GM18909 (cell line): ENCODE measurements around the gene FBXW7.

Experiments
- ATAC-seq: cut with Tn5 transposase; IDR thresholded peaks from one replicate; pipeline ENCODE4 v1.9.1; 2021; ENCODE audit warnings: mild to moderate bottlenecking; ENCODE audit not compliant: unreplicated experiment, poor library complexity

FBXW7 gene

DNA sequence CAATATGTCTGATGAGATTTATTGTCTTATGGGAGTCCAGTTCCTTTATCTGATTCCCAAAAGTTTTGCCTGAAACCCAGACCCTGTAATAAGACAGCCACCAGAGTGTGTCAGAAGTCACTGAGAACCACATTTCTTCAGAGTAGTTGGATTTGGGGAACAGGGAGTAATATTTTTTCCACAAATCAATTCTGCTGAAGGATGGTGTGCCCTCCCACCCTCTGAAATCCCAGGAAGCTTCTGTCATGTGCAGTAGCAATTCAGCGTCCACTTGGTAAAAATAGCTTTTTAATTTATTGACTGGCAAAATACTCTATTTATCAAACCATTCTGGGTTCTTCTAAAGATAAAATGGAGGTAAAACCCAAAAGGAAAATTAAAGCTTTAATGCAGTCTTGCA lies 229.4 kb downstream of the FBXW7 start:
- no peak for ATAC-seq

GRCh38 chr4:152304220-152304619 lies 231.7 kb downstream of the FBXW7 start:
- peak; percentile 96 for ATAC-seq

DNA sequence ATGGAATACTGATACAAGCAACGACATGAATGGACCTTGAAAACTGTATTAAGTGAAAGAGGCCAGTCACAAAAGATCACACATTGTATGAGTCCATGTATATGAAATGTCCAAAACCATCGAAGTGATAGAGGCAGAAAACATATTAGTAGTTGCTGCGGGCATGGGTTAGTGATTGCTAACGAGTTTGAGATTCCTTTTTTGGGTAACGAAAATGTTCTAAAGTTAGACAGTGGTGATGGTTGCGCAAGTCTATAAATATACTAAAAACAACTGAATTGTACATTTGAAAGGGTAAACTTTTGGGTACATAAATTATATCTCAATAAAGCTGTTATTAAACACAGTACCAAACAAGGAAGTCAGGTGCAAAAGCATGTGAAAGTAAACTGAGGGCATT lies 234.5 kb downstream of the FBXW7 start:
- no peak for ATAC-seq

DNA sequence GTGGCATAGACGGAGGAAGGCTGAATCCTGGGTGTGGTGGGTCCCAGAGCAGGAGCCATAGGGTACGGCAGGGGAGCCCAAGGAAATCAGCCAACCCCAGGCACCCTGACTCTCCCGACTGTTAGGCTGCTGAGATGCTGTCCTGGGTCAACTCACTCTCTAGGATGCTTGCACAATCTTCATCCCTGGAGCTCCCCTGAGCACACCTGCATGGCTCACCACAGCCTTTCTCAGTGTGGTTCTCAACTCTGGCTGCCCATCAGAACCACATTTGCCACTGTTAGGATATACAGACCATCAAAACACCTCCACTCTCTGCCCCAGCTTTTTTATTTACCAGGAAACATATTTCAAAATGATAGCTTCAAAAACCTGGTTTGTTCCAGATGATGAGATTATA lies 236.3 kb downstream of the FBXW7 start:
- ATAC-seq = no peak

GRCh38 chr4:152296386-152296785 lies 239.5 kb downstream of the FBXW7 start:
- ATAC-seq = no peak

DNA sequence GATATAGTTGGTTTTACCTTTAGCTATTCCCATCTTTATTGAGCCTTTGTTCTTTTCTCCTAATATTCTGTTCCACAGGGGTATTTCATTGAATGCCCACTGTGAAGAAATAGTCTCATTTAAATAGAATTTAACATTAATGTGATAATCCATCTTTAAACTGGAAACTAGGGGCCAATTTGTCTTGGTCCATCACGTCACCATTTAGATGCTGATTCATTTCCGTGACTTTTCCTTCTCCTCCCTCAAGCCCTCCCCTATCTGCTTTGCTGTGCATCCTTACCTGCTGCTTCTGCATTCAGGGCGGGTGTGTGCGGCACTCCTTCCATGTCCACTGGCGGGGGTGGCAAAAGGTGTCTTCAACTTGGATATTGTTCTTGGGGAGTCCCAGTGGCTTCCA lies 241.1 kb downstream of the FBXW7 start:
- ATAC-seq = no peak

GRCh38 chr4:152294331-152294730 lies 241.6 kb downstream of the FBXW7 start:
- no peak for ATAC-seq

DNA sequence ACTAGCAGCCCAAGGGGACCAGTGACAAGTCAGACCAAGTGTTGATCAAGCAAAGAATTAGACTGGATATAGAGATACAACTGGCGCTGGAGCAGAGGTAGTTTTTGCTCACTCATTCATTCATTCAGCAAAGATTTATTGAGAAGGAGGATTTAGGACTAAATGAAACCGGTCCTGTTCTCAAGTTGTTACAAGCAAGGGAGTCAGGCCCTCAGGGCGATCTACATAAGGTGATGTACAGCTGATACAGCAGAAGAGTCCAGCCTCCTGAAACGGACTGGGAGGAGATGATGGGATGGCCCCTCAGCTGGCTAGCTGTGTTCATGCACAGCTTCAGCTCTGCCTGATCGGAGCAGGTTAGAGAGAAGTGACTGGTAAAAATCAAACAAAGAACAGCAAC lies 242.4 kb downstream of the FBXW7 start:
- no peak for ATAC-seq

DNA sequence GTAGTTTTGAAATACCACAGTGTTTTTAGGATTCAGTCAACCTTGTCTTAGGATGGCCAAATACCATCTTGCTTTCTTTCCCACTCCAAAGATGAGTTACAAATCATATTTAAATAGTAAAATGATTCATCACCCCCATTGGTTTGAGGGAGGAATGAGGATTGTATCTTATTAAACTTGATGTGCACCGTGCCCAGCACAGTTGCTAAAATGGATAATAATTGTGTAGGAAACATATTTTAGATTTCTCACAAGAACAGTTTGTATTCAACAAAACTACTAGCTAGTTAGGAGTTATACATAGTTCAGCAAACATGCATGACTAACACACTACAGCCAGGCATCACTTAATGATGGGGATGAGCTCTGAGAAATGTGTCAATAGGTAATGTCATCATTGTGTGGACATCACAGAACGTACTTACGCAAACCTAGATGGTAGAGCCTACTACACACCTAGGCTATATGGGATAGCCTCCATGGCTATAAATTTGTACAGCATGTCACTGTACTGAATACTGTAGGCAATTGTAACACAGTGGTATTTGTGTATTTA lies 245.4 kb downstream of the FBXW7 start:
- no peak for ATAC-seq

GRCh38 chr4:152289941-152290340 lies 246.0 kb downstream of the FBXW7 start:
- no peak for ATAC-seq

DNA sequence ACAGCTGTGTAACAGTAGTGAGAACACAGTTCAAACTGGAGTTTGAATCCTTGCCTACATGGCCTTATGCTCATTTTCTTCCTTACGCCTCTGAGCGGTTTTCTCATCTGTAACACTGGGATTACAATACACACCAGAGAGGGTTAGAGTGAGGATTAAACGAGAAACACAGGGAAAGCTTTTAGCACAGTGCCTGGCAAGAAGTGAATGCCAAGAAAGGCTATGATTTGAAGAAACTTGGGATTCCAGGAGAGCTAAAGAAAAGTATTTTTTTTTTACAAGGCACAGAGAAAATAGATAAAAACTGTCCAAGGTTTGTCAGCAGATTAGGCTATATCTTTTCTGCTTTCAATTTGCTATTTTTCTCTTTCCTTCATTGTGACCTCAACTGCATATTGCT lies 246.4 kb downstream of the FBXW7 start:
- no peak for ATAC-seq

DNA sequence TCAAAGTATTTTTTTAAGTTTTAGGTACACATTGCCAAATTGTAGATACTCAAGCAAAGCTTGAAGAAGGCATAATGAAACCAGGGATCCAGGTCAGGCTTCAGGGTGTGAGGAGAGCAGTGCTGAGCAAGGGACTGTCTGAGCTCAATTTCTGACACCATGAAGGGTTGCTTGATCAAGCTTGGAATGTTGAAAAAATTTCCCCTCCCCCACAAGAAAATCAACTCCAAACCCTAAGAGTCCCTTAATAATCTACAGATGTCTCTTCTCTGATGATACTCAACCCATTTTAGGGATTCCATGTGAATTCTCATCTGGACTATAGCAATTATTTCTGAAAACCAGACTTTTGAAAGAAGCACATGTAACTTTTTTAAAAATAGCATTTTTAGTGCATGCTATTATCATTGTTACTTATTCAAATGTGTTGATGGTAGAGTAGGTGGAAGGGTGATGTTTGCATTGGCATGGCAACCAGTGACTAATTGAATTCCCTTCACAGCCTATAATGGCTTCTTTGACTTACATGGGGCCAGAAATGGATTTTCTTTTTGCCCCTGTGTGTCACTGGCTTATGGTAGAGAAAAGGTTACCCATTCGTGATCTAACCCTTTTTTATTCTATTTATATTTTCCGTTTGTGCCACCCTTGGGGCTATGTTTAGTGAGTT lies 252.0 kb downstream of the FBXW7 start:
- no peak for ATAC-seq

DNA sequence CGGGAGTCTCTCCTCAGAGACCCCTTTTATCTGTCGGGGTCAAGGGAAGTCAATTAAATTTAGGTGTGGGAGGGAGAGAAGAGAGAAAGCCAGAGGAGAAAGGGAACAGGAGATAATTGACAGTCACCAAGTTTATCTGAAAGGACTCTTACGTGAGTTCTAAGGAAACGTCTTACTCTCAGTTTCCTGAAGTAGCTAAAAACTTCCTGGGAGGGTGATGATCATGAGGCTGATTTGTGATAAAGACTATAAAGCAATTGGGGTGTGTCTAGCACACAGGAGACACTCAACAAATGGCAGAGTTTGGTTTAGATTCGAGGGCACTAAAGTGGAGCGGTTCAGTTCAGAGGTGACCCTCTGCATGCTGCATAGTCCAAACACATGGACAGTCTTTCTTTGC lies 254.1 kb downstream of the FBXW7 start:
- ATAC-seq = no peak

- no peak for ATAC-seq
Observed at GRCh38 chr4:152281211-152281610, 254.7 kb downstream of the FBXW7 start.

GRCh38 chr4:152279234-152279566 lies 256.7 kb downstream of the FBXW7 start:
- no peak for ATAC-seq

DNA sequence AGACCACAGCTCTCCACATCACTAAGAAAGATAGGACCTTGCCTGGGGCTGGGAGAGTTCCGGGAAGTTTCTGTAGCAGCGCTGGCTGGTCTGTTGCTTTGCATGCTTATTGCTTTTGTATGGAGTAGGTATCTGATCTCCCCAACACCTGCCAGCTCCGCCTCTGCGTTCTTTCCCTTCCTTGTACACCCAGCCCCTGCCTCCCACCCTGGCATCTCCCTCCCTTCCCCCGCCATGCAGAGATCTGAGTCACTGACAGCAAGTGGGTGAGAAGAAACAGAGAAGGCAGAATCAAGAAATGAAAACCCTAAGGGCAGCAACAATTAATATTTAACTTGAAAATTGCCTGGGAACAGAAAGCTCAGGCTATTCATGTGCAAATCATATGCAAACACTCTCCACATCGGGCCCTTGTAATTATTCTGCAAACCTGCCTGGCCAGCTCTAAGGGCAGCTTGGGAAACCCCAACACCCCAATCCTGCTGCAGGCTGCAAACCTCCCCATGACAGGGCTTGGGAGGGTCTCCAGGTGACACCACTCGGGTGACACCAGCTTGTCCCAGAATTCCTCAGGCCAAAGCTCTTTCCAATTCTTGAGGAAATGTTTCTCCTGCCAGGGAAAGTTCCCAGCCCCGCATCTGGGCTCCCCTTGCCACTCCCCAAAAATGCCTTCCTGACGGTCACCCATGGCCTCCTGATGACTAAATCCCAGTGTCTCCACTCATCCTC lies 257.2 kb downstream of the FBXW7 start:
- ATAC-seq = peak; percentile 78

DNA sequence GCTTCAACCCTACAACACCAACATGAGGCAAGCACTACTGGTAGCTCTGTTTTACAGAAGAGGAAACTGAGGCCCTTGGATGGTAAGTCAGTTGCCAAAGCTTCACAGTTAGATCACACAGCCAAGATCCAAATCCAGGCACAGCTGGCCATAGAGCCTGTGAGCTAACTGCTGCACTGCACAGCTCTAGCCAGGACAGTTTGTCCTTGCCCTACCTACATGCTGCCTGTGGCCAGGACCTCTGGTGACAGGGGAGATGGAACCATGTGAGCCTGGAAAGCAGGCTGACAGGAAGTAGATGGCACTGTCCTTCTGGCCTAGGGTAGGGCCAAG lies 257.8 kb downstream of the FBXW7 start:
- ATAC-seq = peak; percentile 39

DNA sequence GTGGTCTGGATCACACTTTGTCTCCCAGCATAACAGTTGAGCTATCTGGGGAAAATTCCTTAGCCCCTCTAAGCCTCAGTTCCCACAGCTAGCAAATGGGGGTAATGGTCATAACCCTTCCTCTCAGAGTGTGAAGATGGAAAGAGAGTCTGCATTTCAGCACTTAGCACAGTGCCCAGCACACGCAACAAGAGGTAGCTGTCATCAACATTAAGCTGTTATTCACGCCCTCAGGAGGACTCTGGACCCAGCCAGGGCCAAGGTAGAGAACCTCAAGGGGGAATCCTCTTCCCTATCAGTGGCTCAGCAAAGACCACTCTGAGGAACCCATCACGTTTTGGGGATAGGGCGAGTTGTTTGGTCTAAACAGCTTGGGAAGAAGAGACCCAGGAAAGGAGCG lies 258.6 kb downstream of the FBXW7 start:
- ATAC-seq = no peak

DNA sequence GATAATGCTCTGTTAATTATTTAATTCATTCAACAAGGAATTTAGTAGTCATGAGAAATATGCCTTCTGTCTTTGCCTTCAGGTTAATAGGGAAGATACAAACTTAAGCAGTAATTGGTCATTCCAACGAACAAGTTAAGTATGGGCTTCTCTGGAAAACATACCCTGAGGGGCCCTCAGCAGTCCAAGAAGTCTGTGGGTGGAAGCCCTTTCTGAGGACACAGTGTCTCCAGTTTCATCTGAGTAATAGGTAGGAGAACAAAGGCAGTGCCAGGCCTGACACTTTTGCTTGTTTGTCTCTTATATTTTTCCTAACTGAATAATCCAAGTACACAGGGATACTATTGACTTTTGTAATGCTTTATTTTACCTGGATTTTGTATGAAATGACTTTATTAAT lies 262.5 kb downstream of the FBXW7 start:
- no peak for ATAC-seq
